Smooth muscle cell (in vitro differentiated cells): ENCODE data around the gene NEDD4L. TPM values are rescaled to one million over a fixed set of nuclear protein-coding genes. Genes with fewer than 3 reads are reported as not detected.

Experiments
- DNase-seq: peaks from one replicate; lab custom pipeline; 2025; ENCODE audit not compliant: unreplicated experiment; lab: John Stamatoyannopoulos, UW
- H2AFZ ChIP-seq: fragments of 200-600 bp; sonication (generic); 2 replicates; pipeline ENCODE4 v1.6.0; 2016; ENCODE audit warnings: antibody characterized with exemption, low read depth, mild to moderate bottlenecking
- H3F3A ChIP-seq: fragments of 200-600 bp; sonication (generic); 2 replicates; pipeline ENCODE4 v1.6.0; 2017; ENCODE audit warnings: antibody characterized with exemption, low read depth
- H3K27ac ChIP-seq: fragments of 200-600 bp; sonication (generic); 2 replicates; pipeline ENCODE4 v1.5.1; 2016; ENCODE audit warnings: low read depth, mild to moderate bottlenecking
- H3K27me3 ChIP-seq: fragments of 200-600 bp; sonication (generic); 2 replicates; pipeline ENCODE4 v1.6.1; 2016; ENCODE audit warnings: low read depth, mild to moderate bottlenecking
- H3K36me3 ChIP-seq: fragments of 200-600 bp; sonication (generic); 2 replicates; pipeline ENCODE4 v1.5.1; 2016; ENCODE audit warnings: low read depth
- H3K4me1 ChIP-seq: fragments of 200-600 bp; sonication (generic); 2 replicates; pipeline ENCODE4 v1.5.1; 2016; ENCODE audit warnings: low read depth
- H3K4me2 ChIP-seq: fragments of 200-600 bp; sonication (generic); 2 replicates; pipeline ENCODE4 v1.6.0; 2016; ENCODE audit warnings: mild to moderate bottlenecking
- H3K4me3 ChIP-seq: fragments of 200-600 bp; sonication (generic); 2 replicates; pipeline ENCODE4 v1.5.1; 2016; ENCODE audit warnings: mild to moderate bottlenecking
- H3K79me2 ChIP-seq: fragments of 200-600 bp; sonication (generic); 2 replicates; pipeline ENCODE4 v1.6.0; 2016; ENCODE audit warnings: low read depth, mild to moderate bottlenecking
- H3K9ac ChIP-seq: fragments of 200-600 bp; sonication (generic); 2 replicates; pipeline ENCODE4 v1.6.0; 2016; ENCODE audit warnings: low read depth
- H3K9me3 ChIP-seq: fragments of 200-600 bp; sonication (generic); replicated peaks from 2 replicates; pipeline ENCODE4 v1.5.1; 2016; ENCODE audit warnings: low read depth
- H4K20me1 ChIP-seq: fragments of 200-600 bp; sonication (generic); 2 replicates; pipeline ENCODE4 v1.6.0; 2016; ENCODE audit warnings: low read depth
- CTCF ChIP-seq: fragments of 200-600 bp; sonication (generic); IDR thresholded peaks from 2 replicates; pipeline ENCODE4 v1.5.1; 2017; ENCODE audit warnings: borderline replicate concordance, mild to moderate bottlenecking, antibody characterized with exemption; ENCODE audit not compliant: insufficient read depth, poor library complexity, severe bottlenecking
- WGBS: methylation state at CpG from one replicate; pipeline ENCODE4 v1.1.7; 2016; ENCODE audit warnings: low lambda C conversion rate; 5-methylcytosine and 5-hydroxymethylcytosine counted together
- polyA plus RNA-seq: library from polyadenylated mRNA; unstranded; fragments of >200 nt; fragmentation: Nextera tagmentation; extraction: Ambion mirVana; gene quantifications from 2 replicates; pipeline ENCODE4 v1.2.1, GENCODE V29; 2016
- total RNA-seq: library from RNA; depleted of rRNA; stranded (reverse); fragments of >200 nt; gene quantifications from 2 replicates; pipeline ENCODE4 v1.2.3, GENCODE V29; 2014

The NEDD4L gene
- total and polyA plus RNA-seq, 2 experiments from 2014 or later: 8.7 to 41.3 TPM

GRCh38 chr18:58190842-58191530, 147.0 kb downstream of the NEDD4L start:
- H3K27ac ChIP-seq: no peak overlapping the region
- no peaks in the 10 kb centered on the region for H3F3A ChIP-seq
- H3K9ac ChIP-seq: no peak overlapping the region
- no peak overlapping the region for H3K4me2 ChIP-seq
- H3K36me3 ChIP-seq: no peaks in the 10 kb centered on the region
- H3K4me3 ChIP-seq: no peak overlapping the region
- H3K27me3 ChIP-seq: peaks cover 15% of the 10 kb centered on the region
- no peak overlapping the region for H2AFZ ChIP-seq
- DNase-seq: no peak
- H4K20me1 ChIP-seq: no peaks in the 10 kb centered on the region
- H3K4me1 ChIP-seq: peaks cover 12% of the 10 kb centered on the region
- H3K9me3 ChIP-seq: no peaks in the 10 kb centered on the region
- TF ChIP-seq CTCF: no peak
- 70% methylated on average over 5 of the region's 5 CpGs for WGBS
- H3K79me2 ChIP-seq: no peaks in the 10 kb centered on the region

GRCh38 chr18:58191626-58192025, 147.6 kb downstream of the NEDD4L start:
- Histone ChIP-seq H3K4me3 (no peak overlapping the region), H3K4me1 (peaks cover 10% of the 10 kb centered on the region), H3F3A (no peaks in the 10 kb centered on the region), H3K27me3 (peaks cover 20% of the 10 kb centered on the region), H3K9me3 (no peaks in the 10 kb centered on the region), H3K9ac (no peak overlapping the region), H3K27ac (no peak overlapping the region), H2AFZ (no peak overlapping the region), H3K79me2 (no peaks in the 10 kb centered on the region), H4K20me1 (no peaks in the 10 kb centered on the region), H3K4me2 (no peak overlapping the region), H3K36me3 (no peaks in the 10 kb centered on the region)
- no peak for DNase-seq
- WGBS: 96% methylated on average over 2 of the region's 2 CpGs
- TF ChIP-seq CTCF: no peak

GRCh38 chr18:58192519-58192918, 148.5 kb downstream of the NEDD4L start:
- TF ChIP-seq CTCF: no peak
- WGBS: 88% methylated on average over 4 of the region's 4 CpGs
- no peak overlapping the region for H3K4me2 ChIP-seq
- H3K4me3 ChIP-seq: no peak overlapping the region
- H3K4me1 ChIP-seq: peaks cover 4% of the 10 kb centered on the region
- H3K9ac ChIP-seq: no peak overlapping the region
- no peaks in the 10 kb centered on the region for H3K79me2 ChIP-seq
- H2AFZ ChIP-seq: no peak overlapping the region
- no peaks in the 10 kb centered on the region for H3K9me3 ChIP-seq
- no peaks in the 10 kb centered on the region for H3F3A ChIP-seq
- no peaks in the 10 kb centered on the region for H4K20me1 ChIP-seq
- no peak for DNase-seq
- peaks cover 20% of the 10 kb centered on the region for H3K27me3 ChIP-seq
- no peaks in the 10 kb centered on the region for H3K36me3 ChIP-seq
- no peak overlapping the region for H3K27ac ChIP-seq

- H3K79me2 ChIP-seq: no peaks in the 10 kb centered on the region
- H3K9me3 ChIP-seq: no peaks in the 10 kb centered on the region
- WGBS: 46% methylated on average over 8 of the region's 8 CpGs
- peak; percentile 28 for TF ChIP-seq CTCF
- no peaks in the 10 kb centered on the region for H3F3A ChIP-seq
- H3K27me3 ChIP-seq: peaks cover 20% of the 10 kb centered on the region
- no peaks in the 10 kb centered on the region for H3K36me3 ChIP-seq
- no peak overlapping the region for H2AFZ ChIP-seq
- peaks cover 4% of the 10 kb centered on the region for H3K4me1 ChIP-seq
- DNase-seq: no peak
- H3K4me3 ChIP-seq: no peak overlapping the region
- no peaks in the 10 kb centered on the region for H4K20me1 ChIP-seq
- H3K4me2 ChIP-seq: no peak overlapping the region
- no peak overlapping the region for H3K27ac ChIP-seq
- H3K9ac ChIP-seq: no peak overlapping the region
Measured at GRCh38 chr18:58194028-58194427, 150.0 kb downstream of the NEDD4L start.
